ENCODE results near the gene MAP4K5. TPM values are rescaled to one million over a fixed set of nuclear protein-coding genes. Genes with fewer than 3 reads are reported as not detected.

Gene MAP4K5
- total RNA-seq, result 10 to 100 TPM; 12.9 to 17.1 (median 15.6) TPM
- 10 to 100 TPM in 2 of 3 donors, 1 to 10 TPM in 1; 4.8 to 14.6 (median 12.0) TPM for polyA plus RNA-seq
- long read RNA-seq, donor 1, partial matches to known transcripts, result 1 of 6 reads
- long read RNA-seq, donor 1, other reads (novel, unspliced or antisense), result 5 of 6 reads
- long read RNA-seq, donor 2, partial matches to known transcripts, result 8 of 22 reads
- long read RNA-seq, donor 2, other reads (novel, unspliced or antisense), result 14 of 22 reads

DNA sequence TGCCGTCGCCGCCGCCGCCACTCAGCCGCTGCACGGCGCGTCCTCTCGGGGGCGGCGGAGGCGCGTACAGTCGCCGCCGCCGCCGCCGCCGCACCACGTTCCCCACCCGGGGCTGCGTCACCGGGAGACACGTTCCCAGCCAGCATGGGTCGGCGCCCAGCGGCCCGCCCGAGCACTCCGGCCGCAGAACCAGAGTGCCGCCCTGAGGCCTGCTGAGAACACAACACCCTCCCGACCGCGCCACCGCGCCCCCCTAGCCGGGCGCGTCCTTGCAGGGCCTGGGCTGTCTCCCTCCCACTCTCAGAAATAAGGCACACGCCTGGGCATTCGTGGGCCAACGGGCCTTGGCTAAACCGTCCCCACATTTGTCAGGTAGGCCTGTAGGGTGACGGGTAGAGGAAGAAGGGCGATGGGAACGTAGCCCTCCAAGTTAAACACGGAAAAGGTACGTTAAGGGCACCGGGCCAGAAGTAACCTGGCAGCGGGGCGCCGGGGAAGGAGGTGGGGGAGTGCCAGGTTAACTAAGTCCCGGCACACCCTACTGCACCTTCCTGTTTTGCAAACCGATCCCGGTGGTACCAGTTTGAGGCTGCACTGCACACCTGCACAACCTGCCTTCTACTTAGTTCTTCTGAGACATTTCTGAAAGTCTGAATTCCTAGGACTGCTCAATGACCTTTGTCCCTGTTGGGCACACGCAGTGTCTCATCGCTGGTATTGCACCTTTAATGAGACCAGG is at the start of gene MAP4K5:
MAP4K5 (minus strand) TSS at position 68 of the 739 bp plus-strand sequence. CDS start 520 bp downstream, outside the sequence.
- H3K4me1 ChIP-seq, result peaks cover 21% of the 10 kb centered on the region
- no peaks in the 10 kb centered on the region for H3K9me3 ChIP-seq
- TF ChIP-seq, protein P1, sequence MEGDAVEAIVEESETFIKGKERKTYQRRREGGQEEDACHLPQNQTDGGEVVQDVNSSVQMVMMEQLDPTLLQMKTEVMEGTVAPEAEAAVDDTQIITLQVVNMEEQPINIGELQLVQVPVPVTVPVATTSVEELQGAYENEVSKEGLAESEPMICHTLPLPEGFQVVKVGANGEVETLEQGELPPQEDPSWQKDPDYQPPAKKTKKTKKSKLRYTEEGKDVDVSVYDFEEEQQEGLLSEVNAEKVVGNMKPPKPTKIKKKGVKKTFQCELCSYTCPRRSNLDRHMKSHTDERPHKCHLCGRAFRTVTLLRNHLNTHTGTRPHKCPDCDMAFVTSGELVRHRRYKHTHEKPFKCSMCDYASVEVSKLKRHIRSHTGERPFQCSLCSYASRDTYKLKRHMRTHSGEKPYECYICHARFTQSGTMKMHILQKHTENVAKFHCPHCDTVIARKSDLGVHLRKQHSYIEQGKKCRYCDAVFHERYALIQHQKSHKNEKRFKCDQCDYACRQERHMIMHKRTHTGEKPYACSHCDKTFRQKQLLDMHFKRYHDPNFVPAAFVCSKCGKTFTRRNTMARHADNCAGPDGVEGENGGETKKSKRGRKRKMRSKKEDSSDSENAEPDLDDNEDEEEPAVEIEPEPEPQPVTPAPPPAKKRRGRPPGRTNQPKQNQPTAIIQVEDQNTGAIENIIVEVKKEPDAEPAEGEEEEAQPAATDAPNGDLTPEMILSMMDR (IDR thresholded peaks at IDR 0.05), result peak; percentile 92
- ATAC-seq (peak; percentile 99), DNase-seq (peak; percentile 92 to 96)
- intact Hi-C loops (cut with DNase I), result loop anchor here (1.0 to 5.0 kb wide), 4 partner anchors 190 to 670 kb away; partner anchors contain the start of genes DMAC2L (in 1 of the 2) and L2HGDH (in 1 of the 2)
- WGBS, 3 donors, result 0 to 1% (median 0%) methylated on average over 47 to 60 of the region's 60 CpGs
- no peaks in the 10 kb centered on the region for H3K27me3 ChIP-seq (ENCODE audit: insufficient read depth in 3 of 3, low read length in 2 of 3)
- peak within 1 kb of the TSS; percentile 92 for H3K4me3 ChIP-seq
- no peaks in the 10 kb centered on the region for H3K36me3 ChIP-seq (ENCODE audit: insufficient read depth in 1 of 2, low read depth in 1 of 2)
- H3K27ac ChIP-seq, result peak within 1 kb of the TSS; percentile 94

DNA sequence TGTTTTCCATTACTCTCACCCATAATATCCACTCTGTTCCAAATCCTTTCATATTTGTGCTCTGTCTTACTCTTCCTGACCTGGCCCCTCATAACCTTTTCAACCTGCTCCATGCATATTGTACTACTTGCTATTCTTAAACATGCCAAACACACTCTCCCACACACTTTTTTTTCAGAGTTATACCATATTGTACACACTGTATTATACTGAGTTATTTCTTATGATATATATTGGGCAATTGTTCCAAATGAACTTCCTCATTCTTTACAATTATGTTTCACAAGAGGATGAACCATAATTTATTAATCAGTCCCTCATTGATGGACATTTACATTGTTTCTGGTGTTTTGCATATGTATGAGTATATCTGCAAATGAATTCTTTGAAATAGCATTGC is 46.1 kb upstream of the MAP4K5 start:
- no peak for DNase-seq
- intact Hi-C loops (cut with DNase I), result no loop called here
- no peaks in the 10 kb centered on the region for H3K4me1 ChIP-seq
- H3K9me3 ChIP-seq, result no peaks in the 10 kb centered on the region
- H3K27me3 ChIP-seq (ENCODE audit: insufficient read depth in 3 of 3, low read length in 2 of 3), result no peaks in the 10 kb centered on the region
- TF ChIP-seq, protein P1 (IDR thresholded peaks at IDR 0.05), result no peak
- H3K36me3 ChIP-seq (ENCODE audit: insufficient read depth in 1 of 2, low read depth in 1 of 2), result no peaks in the 10 kb centered on the region
- H3K4me3 ChIP-seq, result no peak overlapping the region
- H3K27ac ChIP-seq, result no peak overlapping the region
- ATAC-seq, result no peak

DNA sequence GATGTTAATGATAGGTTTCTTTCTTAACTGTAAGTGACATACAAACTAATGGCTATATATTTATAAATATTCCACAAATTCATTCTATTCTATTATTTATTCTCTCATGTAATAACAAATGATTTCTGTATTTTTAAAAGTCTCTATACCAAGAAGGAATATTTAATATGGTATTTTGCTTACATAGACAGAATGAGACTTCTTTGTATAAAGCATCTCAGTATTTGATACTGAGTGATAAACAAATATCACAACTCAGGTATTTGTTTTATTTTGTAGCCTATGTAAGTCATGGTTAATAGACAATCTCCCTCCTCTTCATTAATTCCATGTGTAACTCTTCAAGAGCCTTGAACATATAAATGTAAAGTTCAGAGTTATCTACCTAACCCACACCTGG is 45.6 kb upstream of the MAP4K5 start:
- Histone ChIP-seq H3K27ac (no peak overlapping the region), H3K36me3 (ENCODE audit: insufficient read depth in 1 of 2, low read depth in 1 of 2) (no peaks in the 10 kb centered on the region), H3K27me3 (ENCODE audit: insufficient read depth in 3 of 3, low read length in 2 of 3) (no peaks in the 10 kb centered on the region), H3K4me3 (no peak overlapping the region), H3K4me1 (no peaks in the 10 kb centered on the region), H3K9me3 (no peaks in the 10 kb centered on the region)
- DNase-seq (no peak), ATAC-seq (no peak)
- TF ChIP-seq, protein P1 (IDR thresholded peaks at IDR 0.05), result no peak
- intact Hi-C loops (cut with DNase I), result no loop called here

DNA sequence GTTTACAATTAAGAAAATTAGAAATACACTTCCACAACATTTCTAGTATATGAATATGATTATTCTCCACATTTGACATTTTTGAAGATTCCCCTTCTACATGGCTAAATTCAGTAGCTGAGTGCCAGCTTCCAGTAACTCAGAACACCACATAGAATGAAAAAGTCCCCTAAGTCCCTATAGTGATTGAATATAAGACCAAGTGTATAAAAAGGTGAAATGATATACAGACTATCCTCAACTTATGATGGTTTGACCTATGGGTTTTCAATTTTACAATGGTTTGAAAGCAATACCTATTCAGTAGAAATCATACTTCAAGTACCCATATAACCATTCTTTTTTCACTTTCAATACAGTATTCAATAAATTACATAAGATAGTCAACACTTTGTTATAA is 43.4 kb upstream of the MAP4K5 start:
- no peaks in the 10 kb centered on the region for H3K27me3 ChIP-seq (ENCODE audit: insufficient read depth in 3 of 3, low read length in 2 of 3)
- no peak for ATAC-seq
- no peaks in the 10 kb centered on the region for H3K4me1 ChIP-seq
- DNase-seq, result no peak
- TF ChIP-seq, protein P1 (IDR thresholded peaks at IDR 0.05), result no peak
- H3K27ac ChIP-seq, result no peak overlapping the region
- peaks cover 1% of the 10 kb centered on the region for H3K9me3 ChIP-seq
- intact Hi-C loops (cut with DNase I), result no loop called here
- H3K36me3 ChIP-seq (ENCODE audit: insufficient read depth in 1 of 2, low read depth in 1 of 2), result no peaks in the 10 kb centered on the region
- H3K4me3 ChIP-seq, result no peak overlapping the region

All from psoas muscle (tissue), 8 donors.